H9 (cell line): ENCODE results near the gene TARBP2. TPM values are rescaled to one million over a fixed set of nuclear protein-coding genes. Genes with fewer than 3 reads are reported as not detected.
"Not testable (repeated sequence)": the region's sequence is repeated elsewhere in the genome, so short reads cannot be mapped to it uniquely, and the experiment has no call there.

ENCODE experiments used
- DNase-seq: peaks from one replicate; pipeline ENCODE4 v3.0.0-alpha.2; 2017
- H2AFZ ChIP-seq: one replicate; pipeline ENCODE4 v1.6.1; 2013; ENCODE audit warnings: mild to moderate bottlenecking, low read length, control low read depth, moderate library complexity
- H2AK5ac ChIP-seq: 2 replicates; pipeline ENCODE4 v1.6.1; 2013; ENCODE audit warnings: low read length, control low read depth, mixed read lengths; ENCODE audit not compliant: insufficient read length
- H2BK120ac ChIP-seq: one replicate; pipeline ENCODE4 v1.6.1; 2013; ENCODE audit warnings: low read depth, mild to moderate bottlenecking, low read length, control low read depth, inconsistent platforms; ENCODE audit not compliant: poor library complexity, severe bottlenecking
- H2BK12ac ChIP-seq: 2 replicates; pipeline ENCODE4 v1.6.1; 2013; ENCODE audit warnings: low read length, control low read depth, mixed read lengths, low read depth; ENCODE audit not compliant: insufficient read length
- H2BK15ac ChIP-seq: 2 replicates; pipeline ENCODE4 v1.6.1; 2013; ENCODE audit warnings: low read depth, low read length, control low read depth
- H2BK20ac ChIP-seq: one replicate; pipeline ENCODE4 v1.6.1; 2013; ENCODE audit warnings: low read depth, mild to moderate bottlenecking, low read length, control low read depth, inconsistent platforms; ENCODE audit not compliant: poor library complexity, severe bottlenecking
- H2BK5ac ChIP-seq: 2 replicates; pipeline ENCODE4 v1.6.1; 2013; ENCODE audit warnings: low read length, control low read depth, mixed read lengths; ENCODE audit not compliant: insufficient read length
- H3K14ac ChIP-seq: 2 replicates; pipeline ENCODE4 v1.6.1; 2013; ENCODE audit warnings: low read length, control low read depth; ENCODE audit not compliant: insufficient read depth
- H3K18ac ChIP-seq: 2 replicates; pipeline ENCODE4 v1.6.1; 2013; ENCODE audit warnings: low read depth, mild to moderate bottlenecking, mixed read lengths, low read length, control low read depth; ENCODE audit not compliant: insufficient read length
- H3K23ac ChIP-seq: 2 replicates; pipeline ENCODE4 v1.6.1; 2013; ENCODE audit warnings: low read length, control low read depth, mixed read lengths, low read depth; ENCODE audit not compliant: insufficient read length
- H3K23me2 ChIP-seq: 2 replicates; pipeline ENCODE4 v1.6.1; 2013; ENCODE audit warnings: low read depth, mild to moderate bottlenecking, mixed read lengths, low read length, control low read depth; ENCODE audit not compliant: insufficient read length, poor library complexity, severe bottlenecking
- H3K27ac ChIP-seq: 2 replicates; pipeline ENCODE4 v1.5.1; 2013; ENCODE audit warnings: low read length, control low read depth, mixed read lengths, low read depth; ENCODE audit not compliant: insufficient read length
- H3K27me3 ChIP-seq: 2 replicates; pipeline ENCODE4 v1.6.1; 2013; ENCODE audit warnings: low read length, control low read depth, inconsistent platforms; ENCODE audit not compliant: insufficient read depth
- H3K4ac ChIP-seq: 2 replicates; pipeline ENCODE4 v1.6.1; 2013; ENCODE audit warnings: low read depth, mild to moderate bottlenecking, control low read depth, inconsistent platforms, low read length, moderate library complexity
- H3K4me1 ChIP-seq: 2 replicates; pipeline ENCODE4 v1.6.1; 2013; ENCODE audit warnings: low read length, control low read depth, inconsistent platforms; ENCODE audit not compliant: insufficient read depth
- H3K4me2 ChIP-seq: 2 replicates; pipeline ENCODE4 v1.6.1; 2013; ENCODE audit warnings: low read length, control low read depth, mixed read lengths; ENCODE audit not compliant: insufficient read length, insufficient read depth
- H3K56ac ChIP-seq: 2 replicates; pipeline ENCODE4 v1.6.1; 2013; ENCODE audit warnings: low read depth, mild to moderate bottlenecking, mixed read lengths, low read length, control low read depth; ENCODE audit not compliant: insufficient read length
- H3K79me1 ChIP-seq: 2 replicates; pipeline ENCODE4 v1.6.1; 2013; ENCODE audit warnings: low read depth, mild to moderate bottlenecking, moderate library complexity, low read length, control low read depth, inconsistent platforms; ENCODE audit not compliant: insufficient read depth, poor library complexity, severe bottlenecking
- H3K79me2 ChIP-seq: 2 replicates; pipeline ENCODE4 v1.6.1; 2013; ENCODE audit warnings: low read length, control low read depth, inconsistent platforms; ENCODE audit not compliant: insufficient read depth
- H3K9ac ChIP-seq: 2 replicates; pipeline ENCODE4 v1.6.1; 2013; ENCODE audit warnings: low read length, control low read depth, mixed read lengths; ENCODE audit not compliant: insufficient read length; ENCODE audit errors: extremely low read depth
- H3K9me3 ChIP-seq: one replicate; pipeline ENCODE4 v1.6.1; 2013; ENCODE audit warnings: low read depth, low read length, inconsistent platforms; ENCODE audit not compliant: control insufficient read depth
- H3T11ph ChIP-seq: one replicate; pipeline ENCODE4 v1.6.1; 2013; ENCODE audit warnings: mild to moderate bottlenecking, low read length, control low read depth, inconsistent platforms
- H4K20me1 ChIP-seq: one replicate; pipeline ENCODE4 v1.6.1; 2013; ENCODE audit not compliant: control insufficient read depth, insufficient read length, insufficient read depth
- H4K5ac ChIP-seq: 2 replicates; pipeline ENCODE4 v1.6.1; 2013; ENCODE audit warnings: low read depth, mild to moderate bottlenecking, mixed read lengths, low read length, control low read depth; ENCODE audit not compliant: insufficient read length
- H4K8ac ChIP-seq: replicated peaks from 2 replicates; pipeline ENCODE4 v1.6.1; 2013; ENCODE audit warnings: low read length, control low read depth, mixed read lengths, low read depth; ENCODE audit not compliant: insufficient read length
- H4K91ac ChIP-seq: 2 replicates; pipeline ENCODE4 v1.6.1; 2013; ENCODE audit warnings: low read depth, mild to moderate bottlenecking, moderate library complexity, mixed read lengths, low read length, control low read depth; ENCODE audit not compliant: insufficient read length
- H3K27ac Mint-ChIP-seq, 3 experiments: 2 replicates in 2 of 3; 3 replicates in 1 of 3; pipeline ENCODE4 v1.8.0; 2020 to 2021; ENCODE audit warnings: mixed read lengths in 3 of 3, mild to moderate bottlenecking in 1 of 3, moderate library complexity in 1 of 3
- H3K27me3 Mint-ChIP-seq: 2 replicates; pipeline ENCODE4 v1.8.0; 2021; ENCODE audit warnings: low read depth, mild to moderate bottlenecking, moderate library complexity, mixed read lengths
- H3K36me3 Mint-ChIP-seq, 3 experiments: 2 replicates in 2 of 3; 3 replicates in 1 of 3; pipeline ENCODE4 v1.8.0; 2020 to 2021; ENCODE audit warnings: low read depth in 3 of 3, mixed read lengths in 3 of 3; ENCODE audit not compliant: insufficient read depth in 1 of 3
- H3K4me1 Mint-ChIP-seq, 2 experiments: 2 replicates each; pipeline ENCODE4 v1.8.0; 2020; ENCODE audit warnings: mixed read lengths in 2 of 2
- H3K4me3 Mint-ChIP-seq, 2 experiments: 2 replicates in 1 of 2; 3 replicates in 1 of 2; pipeline ENCODE4 v1.8.0; 2020 to 2021; ENCODE audit warnings: mild to moderate bottlenecking in 2 of 2, mixed read lengths in 2 of 2, moderate library complexity in 1 of 2
- H3K9me3 Mint-ChIP-seq, 2 experiments: 2 replicates in 1 of 2; 3 replicates in 1 of 2; pipeline ENCODE4 v1.8.0; 2020; ENCODE audit warnings: mild to moderate bottlenecking in 2 of 2, mixed read lengths in 2 of 2, moderate library complexity in 1 of 2
- WGBS: extraction: QIAGEN DNeasy Blood & Tissue Kit; methylation state at CpG from one replicate; pipeline ENCODE4 v1.1.7; 2013; ENCODE audit warnings: missing lambda C conversion rate, low lambda C conversion rate, mixed read lengths; ENCODE audit not compliant: insufficient read length; ENCODE audit errors: extremely low coverage; 5-methylcytosine and 5-hydroxymethylcytosine counted together
- total RNA-seq: library from RNA; stranded (reverse); gene quantifications from 2 replicates; pipeline ENCODE4 v1.2.1, GENCODE V29; 2021
- TF ChIP-seq, protein P1 (sequence below): fragments of 200-600 bp; sonication (generic); conservative IDR thresholded peaks from 3 replicates; pipeline ENCODE4 v1.8.0; 2021; ENCODE audit warnings: antibody characterized with exemption, mild to moderate bottlenecking

TARBP2 gene
- total RNA-seq, 1 experiment from 2014 or later = 79.2 TPM

DNA sequence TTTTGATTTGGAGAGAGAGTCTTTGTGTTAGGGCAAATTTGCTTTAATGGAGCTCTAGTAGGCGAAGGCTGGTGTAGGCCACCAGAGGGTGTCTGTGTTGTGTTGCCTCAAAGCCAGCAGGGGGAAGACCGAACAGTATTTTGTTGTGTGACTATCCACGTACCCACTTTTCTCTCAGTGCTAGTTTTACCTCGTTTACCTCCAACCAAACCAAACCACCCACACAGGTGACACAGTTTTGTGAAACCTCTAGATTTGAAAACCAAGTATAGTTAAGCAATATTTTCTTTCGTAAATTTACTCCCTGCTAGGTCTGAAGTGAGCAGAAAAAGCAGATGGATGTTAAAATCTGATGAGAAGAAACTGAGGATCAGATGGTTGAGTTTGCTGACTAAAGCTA, 42.5 kb downstream of the TARBP2 start:
- Mint-ChIP-seq H3K4me3 (no peak overlapping the region), H3K27me3 (no peaks in the 10 kb centered on the region), H3K9me3 (no peaks in the 10 kb centered on the region; a peak in 1 of 5 replicates), H3K4me1 (peaks cover 8% of the 10 kb centered on the region in 2 experiments), H3K27ac (peak overlapping the region; percentile 16 to 84 (median 71); a peak in 4 of 7 replicates), H3K36me3 (peaks cover 3 to 7% (median 5%) of the 10 kb centered on the region in 3 experiments; a peak in 5 of 7 replicates)
- Histone ChIP-seq H3K4ac (no peak overlapping the region), H2BK15ac (no peak overlapping the region), H3K4me1 (no peaks in the 10 kb centered on the region), H3K4me2 (no peak overlapping the region), H2BK20ac (no peak overlapping the region), H3K79me2 (no peaks in the 10 kb centered on the region), H3K27ac (no peak overlapping the region), H2BK12ac (no peak overlapping the region), H3K56ac (no peak overlapping the region), H3T11ph (no peak overlapping the region), H4K5ac (no peak overlapping the region), H2AK5ac (no peak overlapping the region), H3K79me1 (no peaks in the 10 kb centered on the region), H2BK120ac (no peak overlapping the region), H4K8ac (no peak overlapping the region), H3K9ac (peak overlapping the region; percentile 16), H3K23me2 (no peaks in the 10 kb centered on the region), H3K27me3 (no peaks in the 10 kb centered on the region), H4K20me1 (no peaks in the 10 kb centered on the region), H3K18ac (no peak overlapping the region), H3K14ac (no peak overlapping the region), H3K9me3 (no peaks in the 10 kb centered on the region), H2BK5ac (no peak overlapping the region), H3K23ac (no peak overlapping the region), H4K91ac (no peak overlapping the region), H2AFZ (no peak overlapping the region)
- no CpG with 5 or more reads among the region's 5 CpGs for WGBS
- TF ChIP-seq, protein P1, sequence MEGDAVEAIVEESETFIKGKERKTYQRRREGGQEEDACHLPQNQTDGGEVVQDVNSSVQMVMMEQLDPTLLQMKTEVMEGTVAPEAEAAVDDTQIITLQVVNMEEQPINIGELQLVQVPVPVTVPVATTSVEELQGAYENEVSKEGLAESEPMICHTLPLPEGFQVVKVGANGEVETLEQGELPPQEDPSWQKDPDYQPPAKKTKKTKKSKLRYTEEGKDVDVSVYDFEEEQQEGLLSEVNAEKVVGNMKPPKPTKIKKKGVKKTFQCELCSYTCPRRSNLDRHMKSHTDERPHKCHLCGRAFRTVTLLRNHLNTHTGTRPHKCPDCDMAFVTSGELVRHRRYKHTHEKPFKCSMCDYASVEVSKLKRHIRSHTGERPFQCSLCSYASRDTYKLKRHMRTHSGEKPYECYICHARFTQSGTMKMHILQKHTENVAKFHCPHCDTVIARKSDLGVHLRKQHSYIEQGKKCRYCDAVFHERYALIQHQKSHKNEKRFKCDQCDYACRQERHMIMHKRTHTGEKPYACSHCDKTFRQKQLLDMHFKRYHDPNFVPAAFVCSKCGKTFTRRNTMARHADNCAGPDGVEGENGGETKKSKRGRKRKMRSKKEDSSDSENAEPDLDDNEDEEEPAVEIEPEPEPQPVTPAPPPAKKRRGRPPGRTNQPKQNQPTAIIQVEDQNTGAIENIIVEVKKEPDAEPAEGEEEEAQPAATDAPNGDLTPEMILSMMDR = peak; percentile 88
- peak; percentile 73 for DNase-seq

DNA sequence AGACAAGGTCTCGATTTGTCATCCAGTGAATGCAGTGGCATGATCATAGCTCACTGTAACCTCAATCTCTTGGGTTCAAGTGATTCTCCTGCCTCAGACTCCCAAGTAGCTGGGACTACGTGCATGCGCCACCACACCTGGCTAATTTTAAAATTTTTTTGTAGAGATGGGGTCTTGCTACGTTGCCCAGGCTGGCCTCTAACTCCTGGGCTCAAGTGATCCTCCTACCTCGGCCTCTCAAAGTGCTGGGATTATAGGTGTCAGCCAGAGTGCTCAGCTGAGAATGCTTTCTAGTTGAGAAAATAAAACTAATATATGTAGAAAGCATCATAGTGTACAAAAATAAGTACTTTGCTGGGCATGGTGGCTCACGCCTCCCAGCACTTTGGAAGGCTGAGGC, 47.3 kb downstream of the TARBP2 start:
- H3K79me2 ChIP-seq, H3K56ac ChIP-seq, H2AFZ ChIP-seq, H3K9me3 ChIP-seq, H3K18ac ChIP-seq, H3K9me3 Mint-ChIP-seq, H3K23ac ChIP-seq, H3K27me3 Mint-ChIP-seq, H3K4me2 ChIP-seq, H2BK120ac ChIP-seq, H4K8ac ChIP-seq, DNase-seq, H3T11ph ChIP-seq, H3K14ac ChIP-seq, H3K27me3 ChIP-seq, H2BK12ac ChIP-seq, H4K20me1 ChIP-seq, H3K36me3 Mint-ChIP-seq, H2BK5ac ChIP-seq, H3K4ac ChIP-seq, H3K4me1 ChIP-seq, H4K91ac ChIP-seq, H2AK5ac ChIP-seq, H3K23me2 ChIP-seq, H3K9ac ChIP-seq, H2BK20ac ChIP-seq, H3K4me3 Mint-ChIP-seq, H3K27ac Mint-ChIP-seq, H3K79me1 ChIP-seq, H3K27ac ChIP-seq, H2BK15ac ChIP-seq, H4K5ac ChIP-seq: not testable (repeated sequence)
- peaks cover 8 to 14% of the 10 kb centered on the region in 2 experiments for H3K4me1 Mint-ChIP-seq
- no CpG with 5 or more reads among the region's 6 CpGs for WGBS
